Astrocyte of the cerebellum (primary cell): ENCODE data around the gene C5orf58.

Experiments used
- DNase-seq: peaks from one replicate; pipeline ENCODE4 v3.0.0-alpha.2; 2011; ENCODE audit warnings: low read depth
- H3K4me3 ChIP-seq: 2 replicates; pipeline ENCODE4 v1.5.1; 2011; ENCODE audit warnings: mild to moderate bottlenecking, low read depth, low read length, moderate library complexity
- CTCF ChIP-seq: IDR thresholded peaks from 2 replicates; pipeline ENCODE4 v1.5.1; 2012; ENCODE audit warnings: low read length, low read depth, moderate library complexity, mild to moderate bottlenecking; ENCODE audit errors: missing control alignments
- in situ Hi-C: cut with HindIII; loops from 2 replicates; pipeline ENCODE4 v1.10.0; 2017; ENCODE audit warnings: low sequenced_read_pairs

Gene C5orf58

GRCh38 chr5:170268884-170269283 lies 36.1 kb downstream of the C5orf58 start:
- no peak overlapping the region for H3K4me3 ChIP-seq
- DNase-seq = no peak
- in situ Hi-C loops = no loop called here
- no peak for TF ChIP-seq CTCF

- no peak for DNase-seq
- in situ Hi-C loops = no loop called here
- no peak for TF ChIP-seq CTCF
- no peak overlapping the region for H3K4me3 ChIP-seq
Measured at GRCh38 chr5:170269579-170269978, 36.8 kb downstream of the C5orf58 start.

- DNase-seq = no peak
- in situ Hi-C loops = no loop called here
- no peak overlapping the region for H3K4me3 ChIP-seq
- TF ChIP-seq CTCF = no peak
Measured at GRCh38 chr5:170270293-170271069, 37.7 kb downstream of the C5orf58 start.

- in situ Hi-C loops = no loop called here
- no peak overlapping the region for H3K4me3 ChIP-seq
- DNase-seq = no peak
- no peak for TF ChIP-seq CTCF
Measured at GRCh38 chr5:170273968-170274710, 41.4 kb downstream of the C5orf58 start.

- no peak for TF ChIP-seq CTCF
- DNase-seq = no peak
- in situ Hi-C loops = no loop called here
- no peak overlapping the region for H3K4me3 ChIP-seq
Measured at GRCh38 chr5:170275376-170275994, 42.7 kb downstream of the C5orf58 start.

GRCh38 chr5:170276140-170276539 lies 43.4 kb downstream of the C5orf58 start:
- in situ Hi-C loops = no loop called here
- TF ChIP-seq CTCF = no peak
- no peak for DNase-seq
- H3K4me3 ChIP-seq = no peak overlapping the region
